Tibial artery (tissue), 4 donors: Measurements from ENCODE around the gene PYGB.

Experiments used
- DNase-seq, 2 donors: peaks; one replicate each; pipeline ENCODE4 v3.0.0-alpha.2; 2019
- H3K27ac ChIP-seq, 2 donors: fragments of 200-600 bp; sonication (generic) in 1 of 2; 1 replicate in 1 of 2; 2 replicates in 1 of 2; pipeline ENCODE4 v1.5.1; 2018 to 2019; ENCODE audit warnings: mild to moderate bottlenecking in 1 of 2
- H3K27me3 ChIP-seq, 2 donors: fragments of 200-600 bp; sonication (generic) in 1 of 2; one replicate each; pipeline versions ENCODE4 v1.5.1 to v1.6.0; 2016 to 2019
- H3K36me3 ChIP-seq, 3 donors: fragments of 200-600 bp; sonication (generic) in 2 of 3; one replicate each; pipeline ENCODE4 v1.5.1; 2016 to 2019; ENCODE audit warnings: mild to moderate bottlenecking in 2 of 3
- H3K4me1 ChIP-seq, 4 donors: fragments of 200-600 bp; sonication (generic) in 2 of 4; 1 replicate in 3 of 4; 2 replicates in 1 of 4; pipeline ENCODE4 v1.5.1; 2016 to 2019
- H3K4me3 ChIP-seq, 2 donors: fragments of 200-600 bp; sonication (generic) in 1 of 2; 1 replicate in 1 of 2; 2 replicates in 1 of 2; pipeline ENCODE4 v1.5.1; 2018 to 2019; ENCODE audit warnings: mild to moderate bottlenecking in 2 of 2
- H3K9me3 ChIP-seq, 3 donors: fragments of 200-600 bp; sonication (generic) in 1 of 3; one replicate each; pipeline ENCODE4 v1.5.1; 2016 to 2019
- intact Hi-C: fragments of 100-400 bp; cut with DNase I; formaldehyde crosslinking; loops from one replicate; pipeline ENCODE4 v1.15.0; 2023; ENCODE audit warnings: low total_unique reads
- TF ChIP-seq, protein P1 (sequence below), 2 experiments: fragments of 200-600 bp in 1 of 2; fragments of 450-650 bp in 1 of 2; IDR thresholded peaks; one replicate each; pipeline ENCODE4 v1.5.1; 2017 to 2019; ENCODE audit warnings: antibody characterized with exemption in 2 of 2, mild to moderate bottlenecking in 1 of 2, moderate library complexity in 1 of 2

The PYGB gene

DNA sequence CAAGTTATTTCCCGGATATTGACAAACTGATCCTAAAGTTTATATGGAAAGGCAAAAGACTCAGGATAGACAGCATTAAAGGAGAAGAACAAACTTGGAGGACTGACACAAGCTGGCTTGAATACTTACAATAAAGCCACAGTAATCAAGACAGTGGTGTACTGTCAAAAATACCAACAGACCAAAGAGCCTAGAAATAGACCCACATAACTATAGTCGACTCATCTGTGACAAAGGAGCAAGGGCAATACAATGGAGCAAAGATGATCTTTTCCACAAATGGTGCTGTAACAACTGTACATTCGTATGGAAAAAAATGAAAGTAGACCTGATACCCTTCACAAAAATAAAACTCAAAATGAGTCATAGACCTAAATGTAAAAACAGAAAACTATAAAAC is 96.7 kb downstream of the PYGB start:
- no peaks in the 10 kb centered on the region for H3K27me3 ChIP-seq
- intact Hi-C loops: no loop called here
- TF ChIP-seq, protein P1, sequence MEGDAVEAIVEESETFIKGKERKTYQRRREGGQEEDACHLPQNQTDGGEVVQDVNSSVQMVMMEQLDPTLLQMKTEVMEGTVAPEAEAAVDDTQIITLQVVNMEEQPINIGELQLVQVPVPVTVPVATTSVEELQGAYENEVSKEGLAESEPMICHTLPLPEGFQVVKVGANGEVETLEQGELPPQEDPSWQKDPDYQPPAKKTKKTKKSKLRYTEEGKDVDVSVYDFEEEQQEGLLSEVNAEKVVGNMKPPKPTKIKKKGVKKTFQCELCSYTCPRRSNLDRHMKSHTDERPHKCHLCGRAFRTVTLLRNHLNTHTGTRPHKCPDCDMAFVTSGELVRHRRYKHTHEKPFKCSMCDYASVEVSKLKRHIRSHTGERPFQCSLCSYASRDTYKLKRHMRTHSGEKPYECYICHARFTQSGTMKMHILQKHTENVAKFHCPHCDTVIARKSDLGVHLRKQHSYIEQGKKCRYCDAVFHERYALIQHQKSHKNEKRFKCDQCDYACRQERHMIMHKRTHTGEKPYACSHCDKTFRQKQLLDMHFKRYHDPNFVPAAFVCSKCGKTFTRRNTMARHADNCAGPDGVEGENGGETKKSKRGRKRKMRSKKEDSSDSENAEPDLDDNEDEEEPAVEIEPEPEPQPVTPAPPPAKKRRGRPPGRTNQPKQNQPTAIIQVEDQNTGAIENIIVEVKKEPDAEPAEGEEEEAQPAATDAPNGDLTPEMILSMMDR (IDR thresholded peaks at IDR 0.05): no peak
- no peak overlapping the region for H3K4me3 ChIP-seq
- H3K36me3 ChIP-seq: no peaks in the 10 kb centered on the region
- no peaks in the 10 kb centered on the region for H3K9me3 ChIP-seq
- H3K27ac ChIP-seq: no peak overlapping the region
- H3K4me1 ChIP-seq: peaks cover 0 to 4% (median 0%) of the 10 kb centered on the region in 4 donors
- DNase-seq: no peak

DNA sequence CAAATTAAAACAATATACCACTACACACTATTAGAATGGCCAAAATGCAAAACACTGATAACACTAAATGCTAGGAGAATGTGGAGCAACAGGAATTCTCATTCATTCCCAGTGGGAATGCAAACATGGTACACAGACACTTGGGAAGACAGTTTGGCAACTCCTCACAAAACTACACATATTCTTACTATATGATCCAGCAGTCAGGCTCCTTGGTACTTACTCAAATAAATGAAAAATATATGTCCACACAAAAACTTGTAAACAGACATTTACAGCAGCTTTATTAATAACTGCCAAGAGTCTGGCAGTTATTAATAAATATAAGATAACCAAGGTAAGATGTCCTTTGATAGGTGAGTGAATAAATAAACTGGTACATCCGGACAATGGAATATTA is 97.8 kb downstream of the PYGB start:
- DNase-seq: no peak
- intact Hi-C loops: no loop called here
- Histone ChIP-seq H3K4me1 (peaks cover 0 to 4% (median 0%) of the 10 kb centered on the region in 4 donors), H3K36me3 (no peaks in the 10 kb centered on the region), H3K4me3 (no peak overlapping the region), H3K27me3 (no peaks in the 10 kb centered on the region), H3K27ac (no peak overlapping the region), H3K9me3 (no peaks in the 10 kb centered on the region)
- TF ChIP-seq, protein P1 (IDR thresholded peaks at IDR 0.05): no peak

DNA sequence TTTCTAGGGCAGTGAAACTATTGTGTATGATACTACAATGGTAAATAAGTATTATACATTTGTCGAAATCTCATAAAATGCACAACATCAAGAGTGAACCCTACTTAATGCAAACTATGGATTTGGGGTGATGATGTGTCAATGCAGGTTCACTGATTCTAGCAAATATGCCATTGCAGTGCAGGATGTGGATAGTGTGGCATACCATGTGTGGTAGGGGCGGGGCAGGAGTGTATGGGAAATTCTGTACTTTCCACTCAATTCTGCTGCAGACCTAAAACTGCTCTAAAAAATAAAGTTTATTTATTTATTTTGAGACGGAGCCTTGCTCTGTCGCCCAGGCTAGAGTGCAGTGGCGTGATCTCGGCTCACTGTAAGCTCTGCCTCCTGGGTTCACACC is 98.5 kb downstream of the PYGB start:
- no peaks in the 10 kb centered on the region for H3K36me3 ChIP-seq
- H3K4me3 ChIP-seq: no peak overlapping the region
- H3K4me1 ChIP-seq: peaks cover 0 to 4% (median 0%) of the 10 kb centered on the region in 4 donors
- TF ChIP-seq, protein P1 (IDR thresholded peaks at IDR 0.05): no peak
- intact Hi-C loops: no loop called here
- DNase-seq: no peak
- H3K27me3 ChIP-seq: no peaks in the 10 kb centered on the region
- no peaks in the 10 kb centered on the region for H3K9me3 ChIP-seq
- no peak overlapping the region for H3K27ac ChIP-seq
